DND-41 (cell line): ENCODE data around the gene FEZF1.

Experiments used
- ATAC-seq: fragments of 200-7000 bp; cut with Tn5 transposase; 3 replicates; pipeline ENCODE4 v1.9.1; 2021; ENCODE audit warnings: low read depth; ENCODE audit not compliant: insufficient read depth
- DNase-seq: peaks from one replicate; pipeline ENCODE4 v3.0.0-alpha.2; 2020
- H2AFZ ChIP-seq: 2 replicates; pipeline ENCODE4 v1.6.0; 2012; ENCODE audit warnings: low read depth, low read length
- H3K27ac ChIP-seq: 2 replicates; pipeline ENCODE4 v1.5.1; 2012; ENCODE audit warnings: low read length, inconsistent platforms
- H3K27me3 ChIP-seq: fragments of 200-600 bp; sonication (generic); 2 replicates; pipeline ENCODE4 v1.6.0; 2012; ENCODE audit warnings: low read length, mild to moderate bottlenecking, inconsistent platforms; ENCODE audit not compliant: insufficient read depth, poor library complexity
- H3K36me3 ChIP-seq: 2 replicates; pipeline ENCODE4 v1.5.1; 2012; ENCODE audit warnings: low read length, inconsistent platforms; ENCODE audit not compliant: insufficient read depth
- H3K4me1 ChIP-seq: 2 replicates; pipeline ENCODE4 v1.5.1; 2012; ENCODE audit warnings: mild to moderate bottlenecking, low read length; ENCODE audit not compliant: insufficient read depth
- H3K4me2 ChIP-seq: 2 replicates; pipeline ENCODE4 v1.6.0; 2012; ENCODE audit warnings: mild to moderate bottlenecking, moderate library complexity, low read length, inconsistent platforms; ENCODE audit not compliant: insufficient read depth
- H3K4me3 ChIP-seq, 2 experiments: fragments of 200-600 bp in 1 of 2; shearing (Covaris generic) in 1 of 2; 2 replicates each; pipeline ENCODE4 v1.5.1; 2012 to 2016; ENCODE audit warnings: inconsistent platforms in 2 of 2, low read length in 2 of 2, mild to moderate bottlenecking in 2 of 2, low read depth in 1 of 2, moderate library complexity in 1 of 2
- H3K79me2 ChIP-seq: 2 replicates; pipeline ENCODE4 v1.6.0; 2012; ENCODE audit warnings: low read length, inconsistent platforms; ENCODE audit not compliant: insufficient read depth
- H3K9ac ChIP-seq: 2 replicates; pipeline ENCODE4 v1.6.0; 2012; ENCODE audit warnings: low read depth, mild to moderate bottlenecking, inconsistent platforms, low read length, moderate library complexity
- H3K9me3 ChIP-seq: 2 replicates; pipeline ENCODE4 v1.5.1; 2012; ENCODE audit warnings: low read length, moderate library complexity, mild to moderate bottlenecking, inconsistent platforms; ENCODE audit not compliant: insufficient read depth, severe bottlenecking
- H4K20me1 ChIP-seq: 2 replicates; pipeline ENCODE4 v1.6.0; 2012; ENCODE audit warnings: low read length; ENCODE audit not compliant: insufficient read depth
- CTCF ChIP-seq: IDR thresholded peaks from 2 replicates; pipeline ENCODE4 v1.5.1; 2012; ENCODE audit warnings: borderline replicate concordance, low read length, moderate library complexity, mild to moderate bottlenecking; ENCODE audit not compliant: poor library complexity, severe bottlenecking; ENCODE audit errors: extremely low read depth
- EZH2 ChIP-seq: IDR thresholded peaks from 3 replicates; pipeline ENCODE4 v1.6.1; 2012; ENCODE audit warnings: borderline replicate concordance, low read depth, mild to moderate bottlenecking, moderate library complexity, low read length, inconsistent platforms; ENCODE audit not compliant: severe bottlenecking

Gene FEZF1

GRCh38 chr7:122314284-122314683 lies 9.7 kb upstream of the FEZF1 start:
- Histone ChIP-seq H3K9ac (no peak overlapping the region), H3K4me3 (no peak overlapping the region), H3K27me3 (no peaks in the 10 kb centered on the region), H3K79me2 (no peaks in the 10 kb centered on the region), H3K4me2 (no peak overlapping the region), H3K9me3 (no peaks in the 10 kb centered on the region), H3K27ac (no peak overlapping the region), H3K4me1 (no peaks in the 10 kb centered on the region), H3K36me3 (no peaks in the 10 kb centered on the region), H4K20me1 (no peaks in the 10 kb centered on the region), H2AFZ (no peak overlapping the region)
- TF ChIP-seq EZH2: no peak
- no peak for TF ChIP-seq CTCF
- ATAC-seq (no peak), DNase-seq (no peak)

DNA sequence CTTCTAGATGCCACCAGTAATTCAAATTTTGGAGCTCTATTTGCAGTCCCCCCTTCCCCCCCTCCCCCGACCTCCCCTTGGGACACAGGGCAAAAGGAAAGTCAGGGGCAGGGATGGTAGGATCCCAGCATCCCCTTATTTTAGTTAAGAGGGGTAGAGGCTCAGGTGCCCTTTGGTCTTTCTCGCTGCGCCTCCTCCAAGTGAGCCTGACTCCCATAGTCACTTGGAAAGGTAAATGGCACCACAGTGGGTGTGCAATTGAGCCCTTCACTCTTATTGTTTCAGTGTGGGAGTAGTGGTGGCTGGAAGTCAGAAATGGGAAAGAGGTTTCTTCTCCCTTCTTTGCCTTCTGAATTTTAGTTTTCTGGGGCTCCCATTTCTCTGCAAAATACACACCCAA lies 8.2 kb upstream of the FEZF1 start:
- no peaks in the 10 kb centered on the region for H3K79me2 ChIP-seq
- H3K4me3 ChIP-seq: no peak overlapping the region
- no peak for TF ChIP-seq EZH2
- no peak for TF ChIP-seq CTCF
- no peaks in the 10 kb centered on the region for H3K9me3 ChIP-seq
- no peak overlapping the region for H2AFZ ChIP-seq
- H3K27me3 ChIP-seq: no peaks in the 10 kb centered on the region
- H3K4me1 ChIP-seq: no peaks in the 10 kb centered on the region
- H3K27ac ChIP-seq: no peak overlapping the region
- no peak for ATAC-seq
- no peak overlapping the region for H3K9ac ChIP-seq
- no peaks in the 10 kb centered on the region for H4K20me1 ChIP-seq
- H3K36me3 ChIP-seq: no peaks in the 10 kb centered on the region
- no peak overlapping the region for H3K4me2 ChIP-seq
- DNase-seq: no peak

- no peaks in the 10 kb centered on the region for H3K79me2 ChIP-seq
- no peak overlapping the region for H3K9ac ChIP-seq
- no peak for ATAC-seq
- no peak overlapping the region for H3K4me2 ChIP-seq
- H4K20me1 ChIP-seq: no peaks in the 10 kb centered on the region
- no peak overlapping the region for H3K27ac ChIP-seq
- H3K4me1 ChIP-seq: no peaks in the 10 kb centered on the region
- no peak for DNase-seq
- no peaks in the 10 kb centered on the region for H3K27me3 ChIP-seq
- no peaks in the 10 kb centered on the region for H3K36me3 ChIP-seq
- no peak overlapping the region for H2AFZ ChIP-seq
- TF ChIP-seq CTCF (no peak), EZH2 (no peak)
- no peaks in the 10 kb centered on the region for H3K9me3 ChIP-seq
- H3K4me3 ChIP-seq: no peak overlapping the region
Measured at GRCh38 chr7:122311734-122312450, 7.3 kb upstream of the FEZF1 start.
